Activated B cell treated with CpG ODN at 0.5 μM for 24 hours (primary cell): ENCODE results near the gene RIMBP2. TPM values are rescaled to one million over a fixed set of nuclear protein-coding genes. Genes with fewer than 3 reads are reported as not detected.

Experiments
- ATAC-seq: fragments of 200-7000 bp; cut with Tn5 transposase; one replicate; pipeline ENCODE4 v1.10.0; 2021; ENCODE audit warnings: low read depth, mild to moderate bottlenecking, moderate library complexity
- CTCF ChIA-PET: fragments of 350-600 bp; sonication (Branson Sonifier 250); formaldehyde crosslinking; loops from one replicate; lab custom pipeline; 2021; ENCODE audit warnings: antibody characterized with exemption; lab: Charles Lee
- POLR2A ChIA-PET: fragments of 350-600 bp; sonication (Branson Sonifier 250); formaldehyde crosslinking; loops from one replicate; lab custom pipeline; 2021; ENCODE audit warnings: antibody characterized with exemption; lab: Charles Lee
- DNase-seq: peaks from one replicate; pipeline ENCODE4 v3.0.0; 2022
- H3K27ac Mint-ChIP-seq: one replicate; pipeline ENCODE4 v1.8.0; 2020; ENCODE audit warnings: mixed read lengths
- H3K27me3 Mint-ChIP-seq: one replicate; pipeline ENCODE4 v1.8.0; 2021; ENCODE audit warnings: mixed read lengths
- H3K36me3 Mint-ChIP-seq: one replicate; pipeline ENCODE4 v1.8.0; 2021; ENCODE audit warnings: low read depth, mixed read lengths
- H3K4me1 Mint-ChIP-seq: one replicate; pipeline ENCODE4 v1.8.0; 2021; ENCODE audit warnings: mixed read lengths
- H3K4me3 Mint-ChIP-seq: one replicate; pipeline ENCODE4 v1.8.0; 2020; ENCODE audit warnings: mild to moderate bottlenecking, mixed read lengths
- H3K9me3 Mint-ChIP-seq: one replicate; pipeline ENCODE4 v1.8.0; 2020; ENCODE audit warnings: mixed read lengths
- intact Hi-C: fragments of 100-400 bp; cut with micrococcal nuclease; formaldehyde crosslinking; loops from one replicate; pipeline ENCODE4 v1.15.1; 2024
- total RNA-seq: library from RNA; stranded (reverse); gene quantifications from 2 replicates; pipeline ENCODE4 v1.2.3, GENCODE V29; 2022
- TF ChIP-seq, protein P1 (sequence below): fragments of 200-600 bp; IDR thresholded peaks from one replicate; pipeline ENCODE4 v1.8.0; 2022; ENCODE audit warnings: antibody characterized with exemption, mild to moderate bottlenecking

RIMBP2 gene
- total RNA-seq, 1 donor from 2014 or later, result not detected

DNA sequence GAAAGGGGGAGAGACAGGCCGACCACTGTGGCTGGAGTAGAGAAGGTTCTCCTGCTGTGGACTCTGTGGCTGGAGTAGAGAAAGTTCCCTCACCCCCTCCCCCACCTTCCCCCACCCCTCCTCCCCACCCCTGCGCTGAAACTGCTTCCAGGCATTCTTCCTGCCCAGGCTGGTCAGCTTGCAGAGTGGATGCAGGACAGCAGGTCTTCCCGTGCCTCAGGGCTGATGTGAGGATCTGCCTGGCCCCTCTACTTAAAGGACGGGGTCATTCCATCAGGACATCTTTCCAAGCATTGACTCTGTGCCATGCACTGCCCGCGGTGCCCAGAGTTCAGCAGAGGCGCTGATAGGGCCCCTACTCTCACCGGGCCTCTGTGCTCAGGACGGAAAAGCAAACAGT is 13.2 kb upstream of the RIMBP2 start:
- peaks cover 3% of the 10 kb centered on the region for H3K27me3 Mint-ChIP-seq
- H3K36me3 Mint-ChIP-seq, result no peaks in the 10 kb centered on the region
- ATAC-seq (no peak), DNase-seq (no peak)
- intact Hi-C loops, result no loop called here
- H3K4me3 Mint-ChIP-seq, result no peak overlapping the region
- POLR2A ChIA-PET, result no interaction called here
- TF ChIP-seq, protein P1, sequence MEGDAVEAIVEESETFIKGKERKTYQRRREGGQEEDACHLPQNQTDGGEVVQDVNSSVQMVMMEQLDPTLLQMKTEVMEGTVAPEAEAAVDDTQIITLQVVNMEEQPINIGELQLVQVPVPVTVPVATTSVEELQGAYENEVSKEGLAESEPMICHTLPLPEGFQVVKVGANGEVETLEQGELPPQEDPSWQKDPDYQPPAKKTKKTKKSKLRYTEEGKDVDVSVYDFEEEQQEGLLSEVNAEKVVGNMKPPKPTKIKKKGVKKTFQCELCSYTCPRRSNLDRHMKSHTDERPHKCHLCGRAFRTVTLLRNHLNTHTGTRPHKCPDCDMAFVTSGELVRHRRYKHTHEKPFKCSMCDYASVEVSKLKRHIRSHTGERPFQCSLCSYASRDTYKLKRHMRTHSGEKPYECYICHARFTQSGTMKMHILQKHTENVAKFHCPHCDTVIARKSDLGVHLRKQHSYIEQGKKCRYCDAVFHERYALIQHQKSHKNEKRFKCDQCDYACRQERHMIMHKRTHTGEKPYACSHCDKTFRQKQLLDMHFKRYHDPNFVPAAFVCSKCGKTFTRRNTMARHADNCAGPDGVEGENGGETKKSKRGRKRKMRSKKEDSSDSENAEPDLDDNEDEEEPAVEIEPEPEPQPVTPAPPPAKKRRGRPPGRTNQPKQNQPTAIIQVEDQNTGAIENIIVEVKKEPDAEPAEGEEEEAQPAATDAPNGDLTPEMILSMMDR, result no peak
- CTCF ChIA-PET, result no interaction called here
- H3K4me1 Mint-ChIP-seq, result no peaks in the 10 kb centered on the region
- peaks cover 19% of the 10 kb centered on the region for H3K9me3 Mint-ChIP-seq
- no peak overlapping the region for H3K27ac Mint-ChIP-seq

DNA sequence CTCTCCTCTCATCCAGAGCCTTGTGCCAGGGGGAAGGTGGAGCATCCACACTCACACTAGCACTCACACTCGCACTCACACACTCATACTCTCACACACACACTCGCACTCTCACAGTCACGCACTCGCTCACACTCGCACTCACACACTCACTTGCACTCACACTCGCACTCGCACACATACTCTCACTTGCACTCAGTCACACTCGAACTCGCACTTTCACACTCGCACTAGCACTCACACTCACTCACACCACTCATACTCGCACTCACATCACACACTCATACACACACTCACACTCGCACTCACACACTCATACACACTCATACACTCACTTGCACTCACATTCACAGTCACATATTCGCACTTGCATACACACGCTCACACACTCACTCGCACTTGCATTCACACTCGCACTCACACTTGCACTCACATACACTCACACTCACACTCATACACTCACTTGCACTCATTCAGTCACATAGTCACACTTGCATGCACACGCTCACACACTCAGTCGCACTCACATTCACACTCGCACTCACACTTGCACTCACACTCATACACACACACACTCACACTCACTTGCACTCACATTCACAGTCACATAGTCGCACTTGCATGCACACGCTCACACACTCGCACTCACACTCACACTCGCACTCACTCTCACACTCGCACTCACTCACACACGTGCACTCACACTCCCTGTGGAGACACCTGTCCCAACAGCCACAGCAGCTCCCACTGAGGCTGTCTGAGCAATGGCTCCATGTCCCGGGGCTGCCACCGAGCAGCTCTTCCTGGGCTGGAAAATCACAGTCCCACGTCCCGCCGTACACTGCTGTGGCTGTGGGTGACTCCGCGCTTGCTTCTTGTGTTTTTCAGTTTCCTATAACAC is 12.3 kb upstream of the RIMBP2 start:
- no peak overlapping the region for H3K4me3 Mint-ChIP-seq
- TF ChIP-seq, protein P1, result no peak
- DNase-seq (no peak), ATAC-seq (no peak)
- peaks cover 23% of the 10 kb centered on the region for H3K9me3 Mint-ChIP-seq
- no peaks in the 10 kb centered on the region for H3K36me3 Mint-ChIP-seq
- CTCF ChIA-PET, result no interaction called here
- H3K27ac Mint-ChIP-seq, result no peak overlapping the region
- H3K27me3 Mint-ChIP-seq, result peaks cover under 1% of the 10 kb centered on the region
- intact Hi-C loops, result no loop called here
- POLR2A ChIA-PET, result no interaction called here
- no peaks in the 10 kb centered on the region for H3K4me1 Mint-ChIP-seq

DNA sequence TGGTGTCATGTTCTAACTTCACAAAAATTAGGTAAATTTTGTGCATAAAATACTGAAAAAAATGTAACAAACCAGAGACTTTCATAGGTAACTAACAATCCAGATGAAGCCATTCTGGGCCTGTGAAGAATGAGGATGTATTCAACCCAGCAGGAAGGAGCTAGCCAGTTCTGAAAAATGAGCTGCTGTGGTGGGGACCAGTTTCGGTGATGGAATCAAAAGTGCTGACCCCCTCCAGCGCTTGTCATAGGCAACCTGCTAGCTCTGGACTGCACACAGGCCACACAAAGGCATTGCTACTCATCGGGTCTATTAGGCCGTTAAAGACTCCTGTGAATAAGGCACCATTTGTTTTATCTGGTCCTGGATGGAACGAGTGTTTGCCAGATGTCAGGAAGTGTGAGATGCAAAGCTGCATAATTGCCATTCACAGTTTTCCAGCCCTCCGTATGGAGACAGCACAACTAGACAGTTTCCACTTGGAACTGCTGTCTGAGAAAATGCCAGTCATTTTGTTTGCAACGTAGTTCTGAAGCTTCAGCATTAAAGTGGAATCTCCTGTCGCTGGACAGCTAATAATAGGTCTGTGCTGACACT is 3.3 kb upstream of the RIMBP2 start:
- no peak overlapping the region for H3K27ac Mint-ChIP-seq
- intact Hi-C loops, result no loop called here
- DNase-seq, result no peak
- TF ChIP-seq, protein P1, result no peak
- no peak for ATAC-seq
- peaks cover 2% of the 10 kb centered on the region for H3K36me3 Mint-ChIP-seq
- H3K4me1 Mint-ChIP-seq, result peaks cover 4% of the 10 kb centered on the region
- no peak overlapping the region for H3K4me3 Mint-ChIP-seq
- H3K9me3 Mint-ChIP-seq, result peaks cover 21% of the 10 kb centered on the region
- H3K27me3 Mint-ChIP-seq, result peaks cover 29% of the 10 kb centered on the region
- ChIA-PET POLR2A (no interaction called here), CTCF (no interaction called here)

DNA sequence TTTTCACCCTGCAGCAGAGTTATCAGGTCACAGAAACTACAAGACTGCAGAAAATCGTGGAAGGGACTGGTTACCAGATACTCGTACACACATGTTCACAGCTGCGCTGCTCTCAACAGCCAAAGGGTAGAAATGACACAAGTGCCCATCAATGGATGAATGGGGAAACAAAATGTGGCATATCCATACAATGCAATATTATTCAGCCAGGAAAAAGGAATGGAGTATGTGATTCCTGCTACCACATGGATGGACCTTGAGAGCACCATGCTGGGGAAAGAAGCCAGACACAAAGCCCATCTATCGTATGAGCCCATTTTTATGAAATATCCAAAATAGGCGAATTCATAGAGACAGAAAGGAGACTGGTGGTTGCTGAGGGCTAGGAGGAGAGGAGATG is 1.7 kb upstream of the RIMBP2 start:
- CTCF ChIA-PET, result no interaction called here
- DNase-seq (no peak), ATAC-seq (no peak)
- no peak overlapping the region for H3K4me3 Mint-ChIP-seq
- intact Hi-C loops, result no loop called here
- H3K36me3 Mint-ChIP-seq, result peaks cover 1% of the 10 kb centered on the region
- peaks cover 35% of the 10 kb centered on the region for H3K27me3 Mint-ChIP-seq
- peaks cover 6% of the 10 kb centered on the region for H3K4me1 Mint-ChIP-seq
- TF ChIP-seq, protein P1, result no peak
- no peak overlapping the region for H3K27ac Mint-ChIP-seq
- H3K9me3 Mint-ChIP-seq, result peaks cover 10% of the 10 kb centered on the region
- POLR2A ChIA-PET, result no interaction called here

DNA sequence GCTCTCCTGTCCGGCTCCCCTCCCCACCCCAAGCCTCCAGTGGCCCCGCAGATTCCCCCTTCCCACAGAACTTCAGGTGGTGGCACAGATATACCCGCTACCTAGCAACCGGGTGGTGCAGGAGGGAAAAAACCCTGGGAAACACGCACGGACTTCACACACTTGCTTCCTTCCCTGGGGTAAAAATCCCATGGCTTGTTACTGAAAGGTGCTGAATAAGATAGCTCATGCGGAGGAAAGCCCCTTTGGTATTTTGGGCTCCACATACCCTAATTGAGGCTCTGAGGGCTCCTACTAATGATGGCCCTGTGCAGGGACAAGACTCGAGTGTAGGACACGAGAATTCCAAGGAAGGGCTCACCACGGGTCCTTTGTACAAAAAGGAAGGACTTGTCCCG is 869 bp upstream of the RIMBP2 start:
- TF ChIP-seq, protein P1, result no peak
- Mint-ChIP-seq H3K27ac (no peak overlapping the region), H3K9me3 (peaks cover 3% of the 10 kb centered on the region), H3K4me3 (no peak overlapping the region), H3K36me3 (no peaks in the 10 kb centered on the region), H3K27me3 (peaks cover 41% of the 10 kb centered on the region), H3K4me1 (peaks cover 6% of the 10 kb centered on the region)
- intact Hi-C loops, result no loop called here
- ATAC-seq (no peak), DNase-seq (no peak)
- CTCF ChIA-PET, result no interaction called here
- POLR2A ChIA-PET, result no interaction called here
